Activated CD4-positive, CD25-positive, alpha-beta regulatory T cell treated with anti-CD3 and anti-CD28 coated beads, Interleukin-2, amount 50 U/mL, for 16 hours (primary cell): Measurements from ENCODE around the gene SYNE2.
"Not testable (repeated sequence)": the region's sequence is repeated elsewhere in the genome, so short reads cannot be mapped to it uniquely, and the experiment has no call there.

Source experiments
- DNase-seq: peaks from one replicate; pipeline ENCODE4 v3.0.0-alpha.2; 2020; ENCODE audit warnings: low read depth, low spot score

SYNE2 gene

DNA sequence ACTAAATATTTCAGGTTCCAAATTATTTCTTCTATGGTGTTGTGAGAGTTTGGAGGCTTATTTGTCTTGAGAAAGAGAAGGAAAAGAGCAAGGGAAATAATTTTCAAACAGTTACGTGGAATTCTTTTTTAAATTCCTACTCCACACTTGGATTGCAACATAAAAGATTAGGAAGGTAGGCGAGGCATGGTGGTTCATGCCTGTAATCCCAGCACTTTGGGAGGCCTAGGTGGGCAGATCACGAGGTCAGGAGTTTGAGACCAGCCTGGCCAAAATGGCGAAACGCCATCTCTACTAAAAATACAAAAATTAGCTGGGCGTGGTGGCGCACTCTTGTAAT lies 265.6 kb downstream of the SYNE2 start:
- DNase-seq, result not testable (repeated sequence)

DNA sequence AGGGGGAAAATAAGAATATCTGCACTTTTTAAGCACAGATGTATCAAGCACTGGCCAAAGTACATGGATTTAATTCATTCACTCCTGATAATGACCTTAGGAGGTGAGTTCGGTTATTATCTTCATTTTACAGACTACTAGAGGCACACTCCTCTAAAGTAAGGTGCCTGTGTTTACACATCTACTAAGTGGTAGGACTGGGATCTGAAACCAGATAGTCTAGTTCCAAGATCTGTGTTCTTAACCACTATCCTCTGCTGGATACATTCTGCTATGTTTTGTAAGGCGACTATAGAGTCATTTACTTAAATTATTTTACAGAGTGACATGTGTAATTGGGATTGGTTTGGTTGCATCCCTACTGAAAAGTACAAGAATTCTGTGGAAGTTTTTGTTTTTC lies 266.1 kb downstream of the SYNE2 start:
- no peak for DNase-seq

GRCh38 chr14:64119500-64119899 lies 266.7 kb downstream of the SYNE2 start:
- no peak for DNase-seq

DNA sequence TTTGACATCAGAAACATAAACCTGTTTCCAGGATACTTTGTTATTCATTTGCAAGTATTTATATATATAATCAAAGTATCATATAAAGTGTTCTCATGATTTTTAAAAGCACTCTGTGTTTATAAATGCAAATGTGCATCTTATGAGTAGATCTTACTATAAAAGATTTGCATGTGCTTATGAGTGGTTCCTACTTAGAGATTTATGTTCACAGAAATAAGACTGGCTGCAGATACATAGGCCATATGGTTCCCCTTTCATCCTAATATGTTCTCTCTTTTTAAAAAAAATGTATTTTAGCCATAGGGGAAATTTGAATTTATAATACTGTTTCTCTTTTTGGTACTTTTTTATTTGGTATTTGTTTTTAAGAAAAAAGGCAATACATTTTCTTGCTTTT lies 267.2 kb downstream of the SYNE2 start:
- DNase-seq, result no peak

- DNase-seq, result no peak
Measured at GRCh38 chr14:64123241-64123822, 270.5 kb downstream of the SYNE2 start.

- DNase-seq, result no peak
Measured at GRCh38 chr14:64125270-64125669, 272.5 kb downstream of the SYNE2 start.

GRCh38 chr14:64126548-64126947 lies 273.7 kb downstream of the SYNE2 start:
- DNase-seq, result no peak

DNA sequence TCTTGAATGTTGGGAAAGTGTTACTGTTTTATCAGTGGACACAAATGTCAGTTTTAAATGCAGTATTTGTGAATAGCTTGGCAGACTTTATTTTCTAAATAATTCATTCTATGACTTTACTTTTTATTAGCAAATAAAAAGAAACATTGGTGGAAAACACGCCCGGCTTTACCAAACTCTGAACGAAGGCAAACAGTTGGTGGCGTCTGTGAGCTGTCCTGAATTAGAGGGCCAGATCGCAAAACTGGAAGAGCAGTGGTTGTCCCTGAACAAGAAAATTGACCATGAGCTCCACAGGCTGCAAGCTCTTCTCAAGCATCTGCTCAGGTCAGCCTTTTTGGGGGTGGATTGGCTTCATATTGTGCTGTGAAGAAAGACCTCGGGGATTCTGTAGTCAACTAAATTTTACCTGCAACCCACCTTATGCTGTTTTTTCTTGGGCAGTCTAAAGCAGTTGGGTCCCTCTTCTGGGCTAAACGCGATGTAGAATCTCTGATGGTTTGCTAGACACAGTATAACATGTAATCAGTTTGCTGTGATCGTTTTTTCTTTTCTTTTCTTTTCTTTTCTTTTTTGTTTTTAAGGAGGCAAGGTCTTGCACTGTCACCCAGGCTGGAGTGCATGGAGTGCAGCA lies 285.0 kb downstream of the SYNE2 start:
- DNase-seq, result no peak

- no peak for DNase-seq
Measured at GRCh38 chr14:64147126-64147790, 294.5 kb downstream of the SYNE2 start.

DNA sequence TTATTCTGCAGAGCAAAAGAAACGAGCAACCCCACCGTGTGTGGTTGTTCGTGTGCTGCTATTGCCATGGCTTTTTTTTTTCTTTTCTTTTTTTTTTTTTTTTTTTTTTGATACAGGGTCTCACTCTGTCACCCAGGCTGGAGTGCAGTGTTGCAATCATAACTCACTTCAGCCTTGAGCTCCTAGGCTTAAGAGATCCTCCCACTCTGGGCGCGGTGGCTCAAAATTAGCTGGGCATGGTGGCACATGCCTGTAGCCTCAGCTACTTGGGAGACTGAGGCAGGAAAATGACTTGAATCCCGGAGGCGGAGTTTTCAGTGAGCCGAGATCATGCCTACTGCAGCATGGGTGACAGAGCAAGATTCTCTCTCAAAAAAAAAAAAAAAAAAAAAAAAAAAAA lies 297.1 kb downstream of the SYNE2 start:
- no peak for DNase-seq

GRCh38 chr14:64158608-64159007 lies 305.8 kb downstream of the SYNE2 start:
- DNase-seq, result no peak

- DNase-seq, result no peak
Measured at GRCh38 chr14:64159588-64159987, 306.8 kb downstream of the SYNE2 start.

DNA sequence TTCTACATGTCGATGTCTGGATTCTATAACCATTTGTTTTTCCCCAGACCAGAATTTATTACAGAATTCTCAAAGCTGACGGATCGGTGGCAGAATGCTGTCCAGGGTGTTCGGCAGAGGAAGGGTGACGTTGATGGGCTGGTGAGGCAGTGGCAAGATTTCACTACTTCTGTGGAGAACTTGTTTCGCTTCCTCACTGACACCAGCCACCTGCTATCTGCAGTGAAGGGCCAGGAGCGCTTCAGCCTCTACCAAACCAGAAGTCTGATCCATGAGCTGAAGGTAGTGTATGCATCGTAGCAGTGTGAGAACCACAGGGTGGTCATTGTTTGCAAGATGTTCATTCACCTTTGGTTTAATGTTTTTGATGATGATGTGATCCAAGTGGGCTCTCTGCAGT lies 317.4 kb downstream of the SYNE2 start:
- DNase-seq, result no peak

DNA sequence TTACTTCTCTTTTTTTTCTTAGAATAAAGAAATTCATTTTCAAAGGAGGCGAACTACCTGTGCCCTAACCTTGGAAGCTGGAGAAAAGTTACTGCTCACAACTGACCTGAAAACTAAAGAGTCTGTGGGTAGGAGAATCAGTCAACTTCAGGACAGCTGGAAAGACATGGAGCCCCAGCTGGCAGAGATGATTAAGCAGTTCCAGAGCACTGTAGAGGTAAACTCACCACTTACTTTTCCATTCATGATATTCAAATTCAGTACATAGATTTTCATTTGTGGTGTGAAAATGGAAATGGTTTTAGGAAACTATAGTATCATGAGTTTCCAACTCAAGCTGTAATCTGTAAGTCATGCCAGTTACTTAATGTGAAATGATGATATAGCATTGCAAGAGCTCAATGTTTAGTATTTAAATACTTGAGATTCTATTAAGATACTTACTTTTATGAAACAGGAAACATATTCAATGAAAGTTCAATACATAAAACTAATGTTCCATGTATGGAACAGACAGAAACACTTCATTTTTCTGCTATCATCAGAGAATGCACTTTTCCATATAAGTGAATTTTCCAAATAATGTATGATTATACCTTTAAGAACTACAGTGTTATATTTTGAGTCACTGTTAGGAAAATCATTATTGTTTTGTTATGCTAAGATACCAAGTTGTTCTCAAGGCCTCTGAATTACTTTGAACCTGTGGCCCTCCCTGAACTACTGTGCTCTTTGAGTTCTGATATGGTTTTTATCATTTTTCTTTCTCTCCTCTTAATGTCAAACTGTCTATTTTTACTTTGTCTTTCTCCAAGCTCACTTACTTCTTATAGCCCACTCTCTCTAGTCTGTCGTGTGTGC lies 322.3 kb downstream of the SYNE2 start:
- no peak for DNase-seq

GRCh38 chr14:64176330-64176729 lies 323.5 kb downstream of the SYNE2 start:
- DNase-seq, result no peak

- no peak for DNase-seq
Measured at GRCh38 chr14:64178814-64179213, 326.0 kb downstream of the SYNE2 start.

DNA sequence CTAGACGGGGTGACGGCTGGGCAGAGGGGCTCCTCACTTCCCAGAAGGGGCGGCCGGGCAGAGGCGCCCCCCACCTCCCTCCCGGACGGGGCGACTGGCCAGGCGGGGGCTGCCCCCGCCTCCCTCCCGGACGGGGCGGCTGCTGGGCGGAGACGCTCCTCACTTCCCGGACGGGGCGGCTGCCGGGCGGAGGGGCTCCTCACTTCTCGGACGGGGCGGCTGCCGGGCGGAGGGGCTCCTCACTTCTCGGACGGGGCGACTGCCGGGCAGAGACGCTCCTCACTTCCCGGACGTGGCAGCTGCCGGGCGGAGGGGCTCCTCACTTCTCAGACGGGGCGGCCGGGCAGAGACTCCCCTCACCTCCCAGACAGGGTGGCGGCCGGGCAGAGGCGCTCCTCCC lies 330.1 kb downstream of the SYNE2 start:
- DNase-seq, result not testable (repeated sequence)

DNA sequence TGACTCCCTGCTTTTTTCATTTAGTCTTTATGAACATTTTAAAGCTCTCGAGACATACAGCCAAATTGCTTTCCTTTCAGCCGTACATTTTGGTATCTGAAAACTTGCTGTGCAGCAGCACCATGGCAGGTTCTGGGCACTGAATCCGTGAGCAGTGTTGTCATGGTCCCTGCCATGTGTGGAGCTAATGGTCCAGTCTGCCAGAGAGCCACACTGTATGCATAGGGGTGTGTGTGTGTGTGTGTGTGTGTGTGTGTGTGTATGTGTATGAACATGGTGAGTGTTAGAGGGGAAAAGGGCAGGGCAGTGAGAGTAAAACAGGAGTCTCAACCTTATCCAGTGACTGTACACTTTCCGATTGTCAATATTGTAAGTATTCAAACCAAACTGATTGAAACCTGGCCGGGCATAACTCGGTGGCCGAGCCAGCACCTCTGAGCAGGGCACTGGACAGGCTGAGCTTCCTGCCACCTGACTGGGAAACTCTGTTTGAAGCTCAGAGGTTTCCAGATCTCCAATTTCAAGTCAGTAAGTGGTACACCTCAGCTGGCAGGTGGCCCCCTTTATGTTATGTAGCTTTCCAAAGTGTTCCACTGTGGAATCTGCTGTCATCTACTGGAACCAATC lies 331.4 kb downstream of the SYNE2 start:
- no peak for DNase-seq

DNA sequence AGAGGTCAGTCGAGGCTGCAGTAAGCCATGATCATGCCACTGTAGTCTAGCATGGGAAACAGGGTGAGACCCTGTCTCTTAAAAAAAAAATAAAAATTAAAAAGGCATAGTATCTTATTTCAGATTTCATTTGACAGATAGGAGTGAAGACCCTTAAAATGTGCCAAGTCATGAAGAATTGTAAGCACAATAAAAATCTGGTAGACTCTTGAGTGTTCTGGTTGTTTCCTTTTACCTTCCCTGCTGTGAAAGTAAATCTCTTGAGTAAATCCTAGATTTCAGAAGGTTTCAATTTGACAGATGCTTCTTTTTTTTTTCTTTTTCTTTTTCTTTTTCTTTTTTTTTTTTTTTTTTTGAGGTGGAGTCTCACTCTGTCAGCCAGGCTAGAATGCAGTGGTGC lies 332.4 kb downstream of the SYNE2 start:
- no peak for DNase-seq

DNA sequence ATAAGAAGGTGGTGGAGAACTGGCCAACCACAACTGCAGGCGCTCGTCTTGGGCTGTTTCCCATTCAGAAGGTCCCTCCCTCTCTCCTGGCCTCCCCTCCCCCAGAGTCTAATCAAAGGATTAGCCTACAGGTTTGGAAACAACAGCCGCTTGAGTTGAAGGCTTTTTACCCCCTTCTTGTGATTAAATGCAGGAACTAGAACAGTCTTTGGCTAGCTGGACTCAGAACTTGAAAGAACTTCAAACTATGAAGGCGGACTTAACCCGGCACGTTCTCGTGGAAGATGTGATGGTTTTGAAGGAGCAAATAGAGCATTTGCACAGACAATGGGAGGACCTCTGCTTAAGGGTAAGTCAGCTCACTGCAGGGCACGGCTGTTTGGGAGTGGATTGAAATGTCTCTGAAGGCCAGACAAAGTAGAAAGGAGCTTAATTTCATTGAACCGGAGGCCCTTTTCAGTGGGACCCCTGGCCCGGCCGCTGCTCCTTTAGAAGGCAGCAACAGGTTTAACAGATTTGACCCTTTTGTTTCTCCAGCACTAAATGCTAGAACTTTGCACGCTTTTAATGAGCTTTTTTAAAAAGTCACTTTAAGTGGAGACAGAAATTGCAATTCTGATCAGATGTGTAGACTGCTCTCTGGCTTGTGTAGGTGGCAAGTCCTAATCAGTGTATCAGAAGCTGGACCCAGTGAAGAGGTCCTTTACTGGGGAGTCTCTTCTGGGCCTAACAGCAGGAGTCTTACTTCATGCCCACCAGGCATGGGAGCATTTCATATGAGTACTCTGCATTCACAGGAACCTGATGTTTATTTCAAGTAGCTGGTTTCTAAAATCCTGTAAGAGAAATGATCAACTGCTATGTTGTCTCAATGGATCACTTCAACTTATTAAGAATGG lies 333.7 kb downstream of the SYNE2 start:
- no peak for DNase-seq

DNA sequence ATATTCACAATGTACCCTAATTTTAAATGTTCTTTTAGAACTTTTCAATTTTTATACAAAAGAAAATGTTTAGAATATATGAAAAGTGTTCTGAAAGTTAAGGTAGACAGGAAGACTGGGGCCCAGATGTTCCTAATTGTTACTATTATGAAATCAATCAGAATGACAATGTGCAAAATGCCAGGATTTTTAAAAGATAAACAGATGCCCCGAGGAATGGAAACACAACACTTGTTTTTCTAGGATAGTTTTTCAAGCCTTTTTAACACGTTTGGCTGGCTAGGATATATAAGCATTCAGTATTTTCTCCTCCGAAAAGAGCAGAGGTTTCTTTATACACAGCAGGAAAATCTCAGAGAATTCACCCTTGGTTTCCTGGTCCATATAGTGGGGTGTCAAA lies 334.5 kb downstream of the SYNE2 start:
- DNase-seq, result no peak
